Upper lobe of right lung (tissue), 1 donor: Measurements from ENCODE around the gene FDX1. TPM values are rescaled to one million over a fixed set of nuclear protein-coding genes. Genes with fewer than 3 reads are reported as not detected.

Experiments used
- ATAC-seq: fragments of 200-7000 bp; cut with Tn5 transposase; one replicate; pipeline ENCODE4 v1.9.1; 2020; ENCODE audit warnings: mild to moderate bottlenecking, moderate library complexity
- DNase-seq: peaks from one replicate; pipeline ENCODE4 v3.0.0-alpha.2; 2020
- H3K27ac ChIP-seq: fragments of 200-600 bp; one replicate; pipeline ENCODE4 v1.8.0; 2022
- H3K27me3 ChIP-seq: fragments of 200-600 bp; one replicate; pipeline ENCODE4 v1.8.0; 2022; ENCODE audit warnings: mild to moderate bottlenecking
- H3K36me3 ChIP-seq: fragments of 200-600 bp; one replicate; pipeline ENCODE4 v1.8.0; 2022
- H3K4me1 ChIP-seq: fragments of 200-600 bp; one replicate; pipeline ENCODE4 v1.8.0; 2022
- H3K4me3 ChIP-seq: fragments of 200-600 bp; one replicate; pipeline ENCODE4 v1.8.0; 2022; ENCODE audit warnings: mild to moderate bottlenecking
- H3K9me3 ChIP-seq: fragments of 200-600 bp; one replicate; pipeline ENCODE4 v1.8.0; 2022
- CTCF ChIP-seq: fragments of 200-600 bp; IDR thresholded peaks from one replicate; pipeline ENCODE4 v1.8.0; 2022; ENCODE audit warnings: antibody characterized with exemption
- intact Hi-C: fragments of 100-400 bp; cut with DNase I; formaldehyde crosslinking; loops from one replicate; pipeline ENCODE4 v1.11.0; 2022
- total RNA-seq: library from RNA; stranded (reverse); fragmentation: NEBNext Ultra II Directional; extraction: Animal tissue kit (Norgen Biotek cat#: 25700); gene quantifications from one replicate; pipeline ENCODE4 v1.2.1, GENCODE V29; 2021
- donor health status: DM: no; HTN: yes; CAD: no; lungs with severe emphysema.

The FDX1 gene
- total RNA-seq, 1 donor from 2014 or later = 21.6 TPM

GRCh38 chr11:110475671-110476070 lies 45.9 kb downstream of the FDX1 start:
- intact Hi-C loops = no loop called here
- H3K4me3 ChIP-seq = no peak overlapping the region
- no peaks in the 10 kb centered on the region for H3K27me3 ChIP-seq
- no peak overlapping the region for H3K27ac ChIP-seq
- no peaks in the 10 kb centered on the region for H3K9me3 ChIP-seq
- peaks cover 13% of the 10 kb centered on the region for H3K4me1 ChIP-seq
- DNase-seq (no peak), ATAC-seq (no peak)
- H3K36me3 ChIP-seq = no peaks in the 10 kb centered on the region
- TF ChIP-seq CTCF = no peak

GRCh38 chr11:110478410-110478809 lies 48.7 kb downstream of the FDX1 start:
- Histone ChIP-seq H3K36me3 (no peaks in the 10 kb centered on the region), H3K27me3 (no peaks in the 10 kb centered on the region), H3K27ac (no peak overlapping the region), H3K4me1 (peaks cover 8% of the 10 kb centered on the region), H3K9me3 (no peaks in the 10 kb centered on the region), H3K4me3 (no peak overlapping the region)
- ATAC-seq (no peak), DNase-seq (no peak)
- no peak for TF ChIP-seq CTCF
- intact Hi-C loops = no loop called here

DNA sequence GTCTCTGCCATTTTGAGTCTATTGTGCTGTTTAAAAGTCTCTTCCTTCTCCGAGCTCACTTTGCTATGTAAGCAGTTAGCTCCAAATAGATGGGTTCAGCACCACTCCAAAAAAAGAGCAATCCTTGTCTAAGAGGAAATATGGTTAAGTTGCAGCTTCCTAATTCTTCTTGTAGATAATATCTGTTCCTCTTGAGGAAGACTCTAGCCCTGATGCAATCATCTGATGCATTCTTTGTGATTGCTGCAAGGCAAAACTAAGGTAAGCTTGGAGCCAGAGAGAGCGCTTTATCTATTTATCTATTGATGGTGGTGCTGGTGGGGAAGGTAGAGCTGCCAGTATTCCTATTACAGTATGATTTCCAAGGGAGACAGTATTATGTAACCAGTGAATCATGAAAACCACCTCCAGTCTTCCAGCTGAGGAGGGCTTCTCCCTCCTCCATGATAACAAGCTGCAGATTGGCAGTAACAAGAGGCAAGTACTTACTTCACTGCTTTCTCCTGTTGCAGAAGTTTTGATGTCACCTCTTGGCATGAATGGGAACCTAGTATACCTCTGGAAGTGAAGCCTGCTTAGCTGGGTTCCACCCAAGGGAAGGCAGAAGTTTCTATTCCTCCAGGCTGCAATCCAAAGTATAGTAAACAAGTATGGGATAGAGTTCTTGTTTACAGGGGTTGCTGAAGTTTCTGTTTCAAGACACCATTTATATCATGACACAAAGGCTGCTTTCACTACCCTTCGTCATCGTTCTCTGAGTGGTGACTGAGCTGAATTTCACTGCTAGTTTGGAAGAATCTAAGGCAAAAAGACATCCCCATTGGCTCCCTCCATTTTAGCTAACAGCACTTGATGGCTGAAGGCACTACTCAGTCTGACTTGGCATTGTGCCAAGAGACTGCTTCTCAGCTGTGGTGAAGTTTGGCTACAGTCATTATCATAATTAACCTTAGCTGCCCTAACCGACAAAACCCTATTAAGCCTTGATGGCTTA lies 49.7 kb downstream of the FDX1 start:
- H3K9me3 ChIP-seq = no peaks in the 10 kb centered on the region
- H3K27ac ChIP-seq = no peak overlapping the region
- ATAC-seq = peak; percentile 60
- TF ChIP-seq CTCF = no peak
- no peak for DNase-seq
- H3K27me3 ChIP-seq = no peaks in the 10 kb centered on the region
- peaks cover 8% of the 10 kb centered on the region for H3K4me1 ChIP-seq
- intact Hi-C loops = no loop called here
- H3K4me3 ChIP-seq = no peak overlapping the region
- H3K36me3 ChIP-seq = no peaks in the 10 kb centered on the region

- no peaks in the 10 kb centered on the region for H3K9me3 ChIP-seq
- intact Hi-C loops = no loop called here
- H3K36me3 ChIP-seq = no peaks in the 10 kb centered on the region
- no peak for TF ChIP-seq CTCF
- ATAC-seq (no peak), DNase-seq (no peak)
- no peaks in the 10 kb centered on the region for H3K27me3 ChIP-seq
- H3K27ac ChIP-seq = no peak overlapping the region
- peaks cover 8% of the 10 kb centered on the region for H3K4me1 ChIP-seq
- no peak overlapping the region for H3K4me3 ChIP-seq
Measured at GRCh38 chr11:110481523-110481922, 51.8 kb downstream of the FDX1 start.

DNA sequence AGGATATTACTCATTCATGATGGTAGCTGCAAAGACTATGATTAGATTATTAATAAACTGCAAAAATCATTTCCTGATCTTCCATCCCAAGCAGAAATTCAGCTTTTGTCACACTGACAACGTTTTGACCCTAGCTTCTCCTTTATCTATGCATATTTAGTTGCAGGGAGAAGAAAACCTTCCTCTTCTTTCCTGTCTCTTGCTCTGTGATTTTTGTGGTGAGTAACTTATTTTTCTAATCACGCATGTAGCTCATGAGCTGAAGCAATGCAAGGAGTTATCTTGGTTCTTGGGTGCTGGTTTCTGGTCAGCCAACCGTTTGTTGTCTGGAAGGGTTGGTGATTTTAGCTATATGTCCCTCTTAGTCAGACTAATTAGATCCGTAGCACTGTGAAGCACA lies 56.4 kb downstream of the FDX1 start:
- Histone ChIP-seq H3K27ac (no peak overlapping the region), H3K4me3 (no peak overlapping the region), H3K9me3 (no peaks in the 10 kb centered on the region), H3K27me3 (no peaks in the 10 kb centered on the region), H3K36me3 (no peaks in the 10 kb centered on the region), H3K4me1 (no peaks in the 10 kb centered on the region)
- DNase-seq (no peak), ATAC-seq (no peak)
- no peak for TF ChIP-seq CTCF
- intact Hi-C loops = no loop called here
